ENCODE measurements around the gene NKAPD1.
A peak's percentile ranks its signal among the peaks of the same experiment; 100 is the strongest.

The NKAPD1 gene

DNA sequence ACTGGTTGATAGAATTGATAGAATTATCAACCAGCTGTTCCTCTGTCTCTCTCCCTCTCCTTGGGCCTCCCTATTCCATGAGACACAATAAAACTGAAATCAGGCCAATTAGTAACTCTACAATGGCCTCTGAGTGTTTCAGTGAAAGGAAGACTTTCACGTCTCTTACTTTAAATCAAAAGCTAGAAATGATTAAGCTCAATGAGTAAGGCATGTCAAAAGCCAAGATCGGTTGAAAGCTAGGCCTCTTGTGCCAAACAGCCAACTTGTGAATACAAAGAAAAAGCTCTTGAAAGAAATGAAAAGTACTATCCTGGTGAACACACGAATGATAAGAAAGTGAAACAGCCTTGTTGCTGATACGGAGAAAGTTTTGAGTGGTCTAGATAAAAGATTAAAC lies 16.9 kb upstream of the NKAPD1 start:
- no peak overlapping the region for H2AFZ ChIP-seq (ENCODE audit: low read depth, low read length)
- H2BK5ac ChIP-seq (ENCODE audit: low read depth, low read length, poor library complexity, severe bottlenecking) = no peak overlapping the region
- H2BK120ac ChIP-seq (ENCODE audit: low read depth, low read length) = no peak overlapping the region
- no peak overlapping the region for H4K91ac ChIP-seq (ENCODE audit: low read length)
- H3K18ac ChIP-seq (ENCODE audit: low read depth in 1 of 2, low read length in 2 of 2) = no peak overlapping the region
- H2AK5ac ChIP-seq (ENCODE audit: low read length, severe bottlenecking) = no peak overlapping the region
- H3K27ac ChIP-seq (ENCODE audit: low read length, poor library complexity, severe bottlenecking) = no peak overlapping the region
- H3K4me3 ChIP-seq (ENCODE audit: insufficient read depth in 1 of 2, low read depth in 1 of 2, low read length in 2 of 2) = no peak overlapping the region
- no peak overlapping the region for H2BK12ac ChIP-seq (ENCODE audit: low read length in 2 of 2)
- H3K9me3 ChIP-seq (ENCODE audit: control insufficient read depth, low read length) = no peaks in the 10 kb centered on the region
- H3K4me2 ChIP-seq (ENCODE audit: low read length, poor library complexity, severe bottlenecking) = no peak overlapping the region
- DNase-seq = no peak
- no peak overlapping the region for H3K23ac ChIP-seq (ENCODE audit: low read length in 2 of 2)
- no peak overlapping the region for H3K4ac ChIP-seq (ENCODE audit: low read depth in 1 of 2, low read length in 2 of 2)
- WGBS = 94% methylated on average over 4 of the region's 4 CpGs
- H3K14ac ChIP-seq (ENCODE audit: low read length in 2 of 2) = no peak overlapping the region
- no peak overlapping the region for H3K9ac ChIP-seq (ENCODE audit: low read length)
- H4K8ac ChIP-seq (ENCODE audit: low read length) = no peak overlapping the region
- H3K79me1 ChIP-seq (replicated peaks; ENCODE audit: low read length, poor library complexity, severe bottlenecking) = peaks cover 8% of the 10 kb centered on the region
- no peaks in the 10 kb centered on the region for H3K4me1 ChIP-seq (ENCODE audit: control insufficient read depth, insufficient read depth, low read depth, low read length)
- peaks cover 26 to 84% of the 10 kb centered on the region in 2 experiments for H3K36me3 ChIP-seq (ENCODE audit: control insufficient read depth in 1 of 2, insufficient read depth in 2 of 2, low read depth in 1 of 2, low read length in 2 of 2)
- no peaks in the 10 kb centered on the region for H3K27me3 ChIP-seq (ENCODE audit: control insufficient read depth in 1 of 2, insufficient read depth in 1 of 2, low read length in 2 of 2)
- no peak overlapping the region for H2BK15ac ChIP-seq (ENCODE audit: low read depth, poor library complexity, severe bottlenecking)

DNA sequence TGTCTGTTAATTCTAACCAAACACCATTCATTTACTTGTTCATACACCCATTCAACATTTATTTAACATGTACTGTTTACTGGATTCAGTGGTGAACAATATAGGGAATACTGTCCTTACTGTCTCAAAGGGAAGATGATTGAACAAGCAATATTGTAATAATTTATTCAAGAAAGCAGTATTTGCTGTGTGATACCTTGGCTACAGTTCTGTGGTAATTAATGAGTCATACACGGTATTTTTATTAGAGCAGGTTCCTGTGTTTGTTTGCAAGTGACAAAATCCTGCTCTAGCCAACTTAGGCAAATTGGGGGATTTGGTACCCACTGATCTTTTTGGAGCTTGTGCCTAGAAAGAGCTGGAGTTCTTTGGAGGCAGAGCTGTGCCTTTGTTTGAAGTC lies 16.0 kb upstream of the NKAPD1 start:
- no peak overlapping the region for H3K14ac ChIP-seq (ENCODE audit: low read length in 2 of 2)
- H3K9ac ChIP-seq (ENCODE audit: low read length) = no peak overlapping the region
- no peak overlapping the region for H3K4me2 ChIP-seq (ENCODE audit: low read length, poor library complexity, severe bottlenecking)
- H3K4me3 ChIP-seq (ENCODE audit: insufficient read depth in 1 of 2, low read depth in 1 of 2, low read length in 2 of 2) = no peak overlapping the region
- no peak for DNase-seq
- H4K91ac ChIP-seq (ENCODE audit: low read length) = no peak overlapping the region
- H3K18ac ChIP-seq (ENCODE audit: low read depth in 1 of 2, low read length in 2 of 2) = no peak overlapping the region
- H2BK15ac ChIP-seq (ENCODE audit: low read depth, poor library complexity, severe bottlenecking) = no peak overlapping the region
- no peaks in the 10 kb centered on the region for H3K9me3 ChIP-seq (ENCODE audit: control insufficient read depth, low read length)
- H3K4ac ChIP-seq (ENCODE audit: low read depth in 1 of 2, low read length in 2 of 2) = no peak overlapping the region
- no peak overlapping the region for H2BK120ac ChIP-seq (ENCODE audit: low read depth, low read length)
- H3K79me1 ChIP-seq (replicated peaks; ENCODE audit: low read length, poor library complexity, severe bottlenecking) = peaks cover 8% of the 10 kb centered on the region
- 95% methylated on average over 1 of the region's 1 CpG for WGBS
- no peak overlapping the region for H2BK12ac ChIP-seq (ENCODE audit: low read length in 2 of 2)
- no peak overlapping the region for H3K23ac ChIP-seq (ENCODE audit: low read length in 2 of 2)
- no peak overlapping the region for H4K8ac ChIP-seq (ENCODE audit: low read length)
- H2AK5ac ChIP-seq (ENCODE audit: low read length, severe bottlenecking) = no peak overlapping the region
- H3K27ac ChIP-seq (ENCODE audit: low read length, poor library complexity, severe bottlenecking) = no peak overlapping the region
- no peaks in the 10 kb centered on the region for H3K4me1 ChIP-seq (ENCODE audit: control insufficient read depth, insufficient read depth, low read depth, low read length)
- no peak overlapping the region for H2BK5ac ChIP-seq (ENCODE audit: low read depth, low read length, poor library complexity, severe bottlenecking)
- H2AFZ ChIP-seq (ENCODE audit: low read depth, low read length) = no peak overlapping the region
- no peaks in the 10 kb centered on the region for H3K27me3 ChIP-seq (ENCODE audit: control insufficient read depth in 1 of 2, insufficient read depth in 1 of 2, low read length in 2 of 2)
- H3K36me3 ChIP-seq (ENCODE audit: control insufficient read depth in 1 of 2, insufficient read depth in 2 of 2, low read depth in 1 of 2, low read length in 2 of 2) = peaks cover 23 to 86% of the 10 kb centered on the region in 2 experiments

DNA sequence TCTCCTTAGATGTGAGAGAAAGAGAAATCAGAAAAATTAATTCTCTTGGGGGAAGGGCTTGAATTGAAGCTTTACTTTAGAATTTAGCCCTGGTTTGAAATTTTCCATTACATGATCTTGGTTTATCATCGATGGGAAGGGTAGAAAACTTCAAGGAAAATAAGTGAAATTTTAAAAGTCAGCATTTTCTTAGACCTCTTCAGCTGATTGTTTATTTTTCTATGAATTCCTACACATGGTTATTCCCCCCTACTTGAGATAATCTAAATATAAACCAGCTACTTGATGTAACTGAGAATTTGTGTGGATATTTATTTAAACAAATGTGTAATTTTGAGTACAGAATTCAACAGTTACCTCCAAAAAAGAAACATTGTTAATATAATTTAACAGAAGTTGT lies 11.2 kb upstream of the NKAPD1 start:
- Histone ChIP-seq H3K9ac (ENCODE audit: low read length) (no peak overlapping the region), H3K9me3 (ENCODE audit: control insufficient read depth, low read length) (no peaks in the 10 kb centered on the region), H2BK12ac (ENCODE audit: low read length in 2 of 2) (no peak overlapping the region), H3K23ac (ENCODE audit: low read length in 2 of 2) (no peak overlapping the region), H2BK5ac (ENCODE audit: low read depth, low read length, poor library complexity, severe bottlenecking) (no peak overlapping the region), H4K8ac (ENCODE audit: low read length) (no peak overlapping the region), H3K79me1 (replicated peaks; ENCODE audit: low read length, poor library complexity, severe bottlenecking) (peaks cover 8% of the 10 kb centered on the region), H3K27me3 (ENCODE audit: control insufficient read depth in 1 of 2, insufficient read depth in 1 of 2, low read length in 2 of 2) (no peaks in the 10 kb centered on the region), H2BK120ac (ENCODE audit: low read depth, low read length) (no peak overlapping the region), H2AK5ac (ENCODE audit: low read length, severe bottlenecking) (no peak overlapping the region), H3K4ac (ENCODE audit: low read depth in 1 of 2, low read length in 2 of 2) (no peak overlapping the region), H3K27ac (ENCODE audit: low read length, poor library complexity, severe bottlenecking) (no peak overlapping the region), H3K4me2 (ENCODE audit: low read length, poor library complexity, severe bottlenecking) (no peak overlapping the region), H4K91ac (ENCODE audit: low read length) (no peak overlapping the region), H3K14ac (ENCODE audit: low read length in 2 of 2) (no peak overlapping the region), H2AFZ (ENCODE audit: low read depth, low read length) (no peak overlapping the region), H2BK15ac (ENCODE audit: low read depth, poor library complexity, severe bottlenecking) (no peak overlapping the region), H3K36me3 (ENCODE audit: control insufficient read depth in 1 of 2, insufficient read depth in 2 of 2, low read depth in 1 of 2, low read length in 2 of 2) (peaks cover 14 to 58% of the 10 kb centered on the region in 2 experiments), H3K4me1 (ENCODE audit: control insufficient read depth, insufficient read depth, low read depth, low read length) (no peaks in the 10 kb centered on the region), H3K4me3 (ENCODE audit: insufficient read depth in 1 of 2, low read depth in 1 of 2, low read length in 2 of 2) (no peak overlapping the region), H3K18ac (ENCODE audit: low read depth in 1 of 2, low read length in 2 of 2) (no peak overlapping the region)
- WGBS = 80% methylated on average over 1 of the region's 1 CpG
- DNase-seq = no peak

DNA sequence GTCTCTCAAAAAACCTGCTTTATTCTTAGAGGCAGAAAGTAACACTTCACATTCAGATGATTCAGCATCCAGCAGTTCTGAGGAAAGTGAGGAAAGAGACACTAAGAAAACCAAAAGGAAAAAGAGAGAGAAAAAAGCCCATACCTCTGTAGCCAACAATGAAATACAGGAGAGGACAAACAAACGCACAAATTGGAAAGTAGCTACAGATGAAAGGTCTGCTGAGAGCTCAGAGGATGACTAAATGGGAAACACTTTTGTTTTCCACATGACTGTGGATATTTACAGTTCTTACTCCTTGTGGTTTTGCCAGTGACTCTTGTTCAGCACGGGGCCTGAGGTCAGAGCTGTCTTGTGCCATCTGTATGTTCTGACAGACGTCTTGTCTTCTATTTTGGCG lies 8.6 kb downstream of the NKAPD1 start:
- no peak overlapping the region for H3K4ac ChIP-seq (ENCODE audit: low read depth in 1 of 2, low read length in 2 of 2)
- no peak overlapping the region for H3K23ac ChIP-seq (ENCODE audit: low read length in 2 of 2)
- H3K79me1 ChIP-seq (replicated peaks; ENCODE audit: low read length, poor library complexity, severe bottlenecking) = peaks cover 14% of the 10 kb centered on the region
- H3K4me3 ChIP-seq (ENCODE audit: insufficient read depth in 1 of 2, low read depth in 1 of 2, low read length in 2 of 2) = no peak overlapping the region
- 46% methylated on average over 4 of the region's 4 CpGs for WGBS
- no peak overlapping the region for H3K14ac ChIP-seq (ENCODE audit: low read length in 2 of 2)
- H3K18ac ChIP-seq (ENCODE audit: low read depth in 1 of 2, low read length in 2 of 2) = no peak overlapping the region
- no peak overlapping the region for H2BK120ac ChIP-seq (ENCODE audit: low read depth, low read length)
- H2AFZ ChIP-seq (ENCODE audit: low read depth, low read length) = no peak overlapping the region
- peaks cover under 1% of the 10 kb centered on the region for H3K4me1 ChIP-seq (ENCODE audit: control insufficient read depth, insufficient read depth, low read depth, low read length)
- no peak overlapping the region for H2BK12ac ChIP-seq (ENCODE audit: low read length in 2 of 2)
- peak overlapping the region; percentile 28 for H3K27ac ChIP-seq (ENCODE audit: low read length, poor library complexity, severe bottlenecking)
- H2BK5ac ChIP-seq (ENCODE audit: low read depth, low read length, poor library complexity, severe bottlenecking) = no peak overlapping the region
- no peaks in the 10 kb centered on the region for H3K9me3 ChIP-seq (ENCODE audit: control insufficient read depth, low read length)
- H4K8ac ChIP-seq (ENCODE audit: low read length) = no peak overlapping the region
- H3K27me3 ChIP-seq (ENCODE audit: control insufficient read depth in 1 of 2, insufficient read depth in 1 of 2, low read length in 2 of 2) = no peaks in the 10 kb centered on the region
- no peak overlapping the region for H2AK5ac ChIP-seq (ENCODE audit: low read length, severe bottlenecking)
- H2BK15ac ChIP-seq (ENCODE audit: low read depth, poor library complexity, severe bottlenecking) = no peak overlapping the region
- H3K9ac ChIP-seq (ENCODE audit: low read length) = peak overlapping the region; percentile 87
- peaks cover 14 to 70% of the 10 kb centered on the region in 2 experiments for H3K36me3 ChIP-seq (ENCODE audit: control insufficient read depth in 1 of 2, insufficient read depth in 2 of 2, low read depth in 1 of 2, low read length in 2 of 2)
- DNase-seq = peak; percentile 95
- no peak overlapping the region for H4K91ac ChIP-seq (ENCODE audit: low read length)
- no peak overlapping the region for H3K4me2 ChIP-seq (ENCODE audit: low read length, poor library complexity, severe bottlenecking)
